ENCODE results near the gene USP49.
A peak's percentile ranks its signal among the peaks of the same experiment; 100 is the strongest.

Gene USP49

GRCh38 chr6:41781366-41781730 lies 113.8 kb downstream of the USP49 start:
- WGBS: 48% methylated on average over 2 of the region's 3 CpGs
- Histone ChIP-seq H2AK5ac (ENCODE audit: low read length, severe bottlenecking) (no peak overlapping the region), H3K27ac (ENCODE audit: low read length, poor library complexity, severe bottlenecking) (no peak overlapping the region), H4K91ac (ENCODE audit: low read length) (no peak overlapping the region), H2BK12ac (ENCODE audit: low read length in 2 of 2) (peak overlapping the region in 1 of 2 experiments; percentile 45), H3K4me3 (ENCODE audit: insufficient read depth in 1 of 2, low read depth in 1 of 2, low read length in 2 of 2) (peak overlapping the region in 1 of 2 experiments; percentile 77), H4K8ac (ENCODE audit: low read length) (no peak overlapping the region), H3K4ac (ENCODE audit: low read depth in 1 of 2, low read length in 2 of 2) (no peak overlapping the region), H3K4me1 (ENCODE audit: control insufficient read depth, insufficient read depth, low read depth, low read length) (peaks cover 20% of the 10 kb centered on the region), H3K9ac (ENCODE audit: low read length) (no peak overlapping the region), H3K27me3 (ENCODE audit: control insufficient read depth in 1 of 2, insufficient read depth in 1 of 2, low read length in 2 of 2) (no peaks in the 10 kb centered on the region), H3K23ac (ENCODE audit: low read length in 2 of 2) (no peak overlapping the region), H3K18ac (ENCODE audit: low read depth in 1 of 2, low read length in 2 of 2) (no peak overlapping the region), H3K36me3 (ENCODE audit: control insufficient read depth in 1 of 2, insufficient read depth in 2 of 2, low read depth in 1 of 2, low read length in 2 of 2) (peaks cover 5 to 14% of the 10 kb centered on the region in 2 experiments), H3K14ac (ENCODE audit: low read length in 2 of 2) (no peak overlapping the region), H3K4me2 (ENCODE audit: low read length, poor library complexity, severe bottlenecking) (no peak overlapping the region), H2BK120ac (ENCODE audit: low read depth, low read length) (no peak overlapping the region), H2BK15ac (ENCODE audit: low read depth, poor library complexity, severe bottlenecking) (no peak overlapping the region), H3K79me1 (replicated peaks; ENCODE audit: low read length, poor library complexity, severe bottlenecking) (peaks cover 17% of the 10 kb centered on the region), H3K9me3 (ENCODE audit: control insufficient read depth, low read length) (no peaks in the 10 kb centered on the region), H2BK5ac (ENCODE audit: low read depth, low read length, poor library complexity, severe bottlenecking) (no peak overlapping the region), H2AFZ (ENCODE audit: low read depth, low read length) (no peak overlapping the region)
- no peak for DNase-seq

DNA sequence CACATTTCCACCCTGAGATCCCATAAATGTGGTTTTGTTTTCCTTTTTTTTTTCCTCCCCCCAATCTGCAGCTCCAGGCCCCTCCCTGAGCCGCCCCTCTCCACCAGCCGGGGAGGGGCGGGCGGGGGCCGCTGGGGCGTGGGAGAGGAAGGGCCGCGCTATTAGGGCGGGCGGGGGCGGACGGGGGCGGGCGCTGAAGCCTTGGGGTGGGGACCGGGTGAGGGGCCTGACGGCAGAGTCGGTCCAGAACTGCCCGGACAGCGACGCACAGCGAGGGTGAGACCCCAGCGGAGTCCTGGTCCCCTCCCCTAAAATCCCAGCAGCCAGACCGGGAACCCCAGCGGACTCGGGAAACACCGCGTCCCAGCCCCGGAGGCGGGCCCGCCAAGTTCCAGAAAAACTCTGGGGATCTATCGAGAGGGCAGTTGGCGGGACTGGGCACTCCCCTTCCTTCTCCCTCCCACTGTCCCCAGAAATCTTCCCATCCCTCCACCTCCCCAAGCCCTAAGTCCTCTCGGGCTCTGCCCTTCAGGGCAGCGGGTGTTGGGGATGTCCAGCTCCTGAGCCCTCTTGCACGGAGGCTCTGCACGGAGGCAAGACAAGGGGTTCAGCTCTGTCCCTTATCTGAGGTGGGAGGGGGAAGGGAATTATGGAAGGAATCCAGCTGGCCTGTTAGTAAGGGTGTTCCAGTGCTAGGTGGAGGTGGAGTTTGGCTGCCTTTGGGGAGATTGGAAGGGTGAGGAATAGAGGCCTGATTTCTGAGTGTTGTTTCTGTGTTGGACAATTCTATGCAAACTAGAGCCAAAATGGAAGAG lies 114.4 kb downstream of the USP49 start, which contains the start of gene PRICKLE4:
PRICKLE4 (plus strand) TSS at position 232 of the 815 bp plus-strand sequence. CDS start 2,692 bp downstream, outside the sequence.
- Histone ChIP-seq H3K9ac (ENCODE audit: low read length) (peak within 1 kb of the TSS; percentile 92), H3K9me3 (ENCODE audit: control insufficient read depth, low read length) (no peaks in the 10 kb centered on the region), H3K4ac (ENCODE audit: low read depth in 1 of 2, low read length in 2 of 2) (peak within 1 kb of the TSS in 1 of 2 experiments; percentile 26), H3K4me1 (ENCODE audit: control insufficient read depth, insufficient read depth, low read depth, low read length) (peaks cover 14% of the 10 kb centered on the region), H2BK120ac (ENCODE audit: low read depth, low read length) (no peak within 1 kb of the TSS), H2BK5ac (ENCODE audit: low read depth, low read length, poor library complexity, severe bottlenecking) (no peak within 1 kb of the TSS), H2BK12ac (ENCODE audit: low read length in 2 of 2) (peak within 1 kb of the TSS in 1 of 2 experiments; percentile 45), H3K27ac (ENCODE audit: low read length, poor library complexity, severe bottlenecking) (no peak within 1 kb of the TSS), H3K23ac (ENCODE audit: low read length in 2 of 2) (no peak within 1 kb of the TSS), H2BK15ac (ENCODE audit: low read depth, poor library complexity, severe bottlenecking) (peak within 1 kb of the TSS; percentile 28), H3K4me3 (ENCODE audit: insufficient read depth in 1 of 2, low read depth in 1 of 2, low read length in 2 of 2) (peak within 1 kb of the TSS; percentile 64 to 84), H3K79me1 (replicated peaks; ENCODE audit: low read length, poor library complexity, severe bottlenecking) (peaks cover 17% of the 10 kb centered on the region), H2AK5ac (ENCODE audit: low read length, severe bottlenecking) (no peak within 1 kb of the TSS), H3K27me3 (ENCODE audit: control insufficient read depth in 1 of 2, insufficient read depth in 1 of 2, low read length in 2 of 2) (no peaks in the 10 kb centered on the region), H4K91ac (ENCODE audit: low read length) (no peak within 1 kb of the TSS), H3K18ac (ENCODE audit: low read depth in 1 of 2, low read length in 2 of 2) (peak within 1 kb of the TSS; percentile 23 to 60), H2AFZ (ENCODE audit: low read depth, low read length) (peak within 1 kb of the TSS; percentile 68), H3K4me2 (ENCODE audit: low read length, poor library complexity, severe bottlenecking) (peak within 1 kb of the TSS; percentile 95), H4K8ac (ENCODE audit: low read length) (no peak within 1 kb of the TSS), H3K14ac (ENCODE audit: low read length in 2 of 2) (no peak within 1 kb of the TSS), H3K36me3 (ENCODE audit: control insufficient read depth in 1 of 2, insufficient read depth in 2 of 2, low read depth in 1 of 2, low read length in 2 of 2) (peaks cover 5 to 15% of the 10 kb centered on the region in 2 experiments)
- 1% methylated on average over 21 of the region's 36 CpGs for WGBS
- DNase-seq: peak; percentile 30

- Histone ChIP-seq H3K4me1 (ENCODE audit: control insufficient read depth, insufficient read depth, low read depth, low read length) (peaks cover 16% of the 10 kb centered on the region), H3K9me3 (ENCODE audit: control insufficient read depth, low read length) (no peaks in the 10 kb centered on the region), H3K79me1 (replicated peaks; ENCODE audit: low read length, poor library complexity, severe bottlenecking) (peaks cover 18% of the 10 kb centered on the region), H3K23ac (ENCODE audit: low read length in 2 of 2) (peak within 1 kb of the TSS in 1 of 2 experiments; percentile 36), H3K27me3 (ENCODE audit: control insufficient read depth in 1 of 2, insufficient read depth in 1 of 2, low read length in 2 of 2) (no peaks in the 10 kb centered on the region), H3K4me3 (ENCODE audit: insufficient read depth in 1 of 2, low read depth in 1 of 2, low read length in 2 of 2) (peak within 1 kb of the TSS; percentile 64 to 94), H2BK12ac (ENCODE audit: low read length in 2 of 2) (no peak within 1 kb of the TSS), H3K4me2 (ENCODE audit: low read length, poor library complexity, severe bottlenecking) (peak within 1 kb of the TSS; percentile 95), H3K9ac (ENCODE audit: low read length) (peak within 1 kb of the TSS; percentile 92), H3K14ac (ENCODE audit: low read length in 2 of 2) (peak within 1 kb of the TSS in 1 of 2 experiments; percentile 76), H3K18ac (ENCODE audit: low read depth in 1 of 2, low read length in 2 of 2) (peak within 1 kb of the TSS in 1 of 2 experiments; percentile 60), H2BK120ac (ENCODE audit: low read depth, low read length) (no peak within 1 kb of the TSS), H3K27ac (ENCODE audit: low read length, poor library complexity, severe bottlenecking) (no peak within 1 kb of the TSS), H4K91ac (ENCODE audit: low read length) (no peak within 1 kb of the TSS), H2BK15ac (ENCODE audit: low read depth, poor library complexity, severe bottlenecking) (peak within 1 kb of the TSS; percentile 28), H2AFZ (ENCODE audit: low read depth, low read length) (peak within 1 kb of the TSS; percentile 68), H2BK5ac (ENCODE audit: low read depth, low read length, poor library complexity, severe bottlenecking) (no peak within 1 kb of the TSS), H3K4ac (ENCODE audit: low read depth in 1 of 2, low read length in 2 of 2) (peak within 1 kb of the TSS; percentile 26 to 35), H3K36me3 (ENCODE audit: control insufficient read depth in 1 of 2, insufficient read depth in 2 of 2, low read depth in 1 of 2, low read length in 2 of 2) (peaks cover 12 to 22% of the 10 kb centered on the region in 2 experiments), H4K8ac (ENCODE audit: low read length) (peak within 1 kb of the TSS; percentile 29), H2AK5ac (ENCODE audit: low read length, severe bottlenecking) (no peak within 1 kb of the TSS)
- DNase-seq: peak; percentile 91
- under 1% methylated on average over 70 of the region's 73 CpGs for WGBS
These were observed 115.2 kb downstream of the USP49 start, which contains the start of gene FRS3 for GRCh38 chr6:41779788-41780550. TSS of gene FRS3 (minus strand) at chr6:41779900. CDS start at chr6:41776987, 2,913 bp downstream.
